Natural killer cell (primary cell): ENCODE data around the gene AGFG1. TPM values are rescaled to one million over a fixed set of nuclear protein-coding genes. Genes with fewer than 3 reads are reported as not detected.

ENCODE experiments used
- ATAC-seq, 3 donors: fragments of 150-1000 bp in 2 of 3; fragments of 200-7000 bp in 1 of 3; cut with Tn5 transposase; 1 replicate in 1 of 3; 2 replicates in 2 of 3; pipeline ENCODE4 v1.10.0; 2021; ENCODE audit warnings: mild to moderate bottlenecking in 2 of 3, moderate library complexity in 2 of 3
- DNase-seq, 2 donors: peaks; one replicate each; pipeline versions ENCODE4 v3.0.0 to v3.0.0-alpha.2; 2013 to 2021; ENCODE audit warnings: mixed read lengths in 1 of 2
- H3K27ac ChIP-seq: one replicate; pipeline ENCODE4 v1.5.1; 2013; ENCODE audit warnings: mild to moderate bottlenecking, low read length
- H3K27me3 ChIP-seq: one replicate; pipeline ENCODE4 v1.6.1; 2013; ENCODE audit warnings: low read length; ENCODE audit not compliant: control insufficient read depth, insufficient read depth
- H3K36me3 ChIP-seq: one replicate; pipeline ENCODE4 v1.6.1; 2013; ENCODE audit warnings: low read length; ENCODE audit not compliant: control insufficient read depth, insufficient read depth
- H3K4me1 ChIP-seq: one replicate; pipeline ENCODE4 v1.6.1; 2013; ENCODE audit warnings: low read length; ENCODE audit not compliant: control insufficient read depth, insufficient read depth
- H3K4me3 ChIP-seq: one replicate; pipeline ENCODE4 v1.5.1; 2013; ENCODE audit warnings: low read length
- H3K9me3 ChIP-seq: one replicate; pipeline ENCODE4 v1.6.1; 2013; ENCODE audit warnings: low read length; ENCODE audit not compliant: control insufficient read depth, insufficient read depth
- H3K27ac Mint-ChIP-seq, 2 donors: one replicate each; pipeline ENCODE4 v1.8.0; 2022; ENCODE audit warnings: mild to moderate bottlenecking in 2 of 2, mixed read lengths in 2 of 2, moderate library complexity in 1 of 2
- H3K27me3 Mint-ChIP-seq, 2 donors: one replicate each; pipeline ENCODE4 v1.8.0; 2022; ENCODE audit warnings: low read depth in 2 of 2, mixed read lengths in 2 of 2
- H3K36me3 Mint-ChIP-seq: one replicate; pipeline ENCODE4 v1.8.0; 2022; ENCODE audit warnings: mixed read lengths
- H3K4me1 Mint-ChIP-seq, 2 donors: one replicate each; pipeline ENCODE4 v1.8.0; 2022; ENCODE audit warnings: mixed read lengths in 2 of 2
- H3K4me3 Mint-ChIP-seq: one replicate; pipeline ENCODE4 v1.8.0; 2022; ENCODE audit warnings: mild to moderate bottlenecking, moderate library complexity, mixed read lengths
- H3K9me3 Mint-ChIP-seq, 2 donors: one replicate each; pipeline ENCODE4 v1.8.0; 2022; ENCODE audit warnings: mixed read lengths in 2 of 2
- CTCF ChIP-seq: fragments of 200-600 bp; IDR thresholded peaks from one replicate; pipeline ENCODE4 v1.8.0; 2022; ENCODE audit warnings: antibody characterized with exemption
- WGBS: methylation state at CpG from one replicate; pipeline ENCODE4 v1.1.7; 2013; ENCODE audit warnings: missing lambda C conversion rate; ENCODE audit not compliant: insufficient coverage; 5-methylcytosine and 5-hydroxymethylcytosine counted together
- intact Hi-C: fragments of 100-400 bp; cut with micrococcal nuclease; formaldehyde crosslinking; loops from one replicate; pipeline ENCODE4 v1.14.2; 2022
- total RNA-seq, 4 donors: library from RNA; stranded (reverse); fragments of 120-200 nt in 1 of 4; gene quantifications; one replicate each; pipeline versions ENCODE4 v1.2.3 to v1.2.4, GENCODE V29; 2013 to 2022

AGFG1 gene
- total RNA-seq, 3 donors from 2014 or later (not counting 1 experiment from before 2014, with no cell fraction given): 65.0 to 71.6 (median 67.3) TPM

- H3K9me3 ChIP-seq: no peaks in the 10 kb centered on the region
- ATAC-seq: no peak
- no peak for TF ChIP-seq CTCF
- intact Hi-C loops: no loop called here
- no peak overlapping the region for H3K27ac ChIP-seq
- H3K27ac Mint-ChIP-seq: no peak overlapping the region
- no peak overlapping the region for H3K4me3 ChIP-seq
- 85% methylated on average over 1 of the region's 2 CpGs for WGBS
- H3K4me1 Mint-ChIP-seq: no peaks in the 10 kb centered on the region
- peaks cover 2% of the 10 kb centered on the region in 2 donors for H3K9me3 Mint-ChIP-seq
- peaks cover 2% of the 10 kb centered on the region for H3K27me3 ChIP-seq
- peaks cover 23 to 52% of the 10 kb centered on the region in 2 donors for H3K27me3 Mint-ChIP-seq
- DNase-seq: no peak
- H3K4me3 Mint-ChIP-seq: no peak overlapping the region
- H3K36me3 ChIP-seq: no peaks in the 10 kb centered on the region
- H3K36me3 Mint-ChIP-seq: peaks cover 5% of the 10 kb centered on the region
- no peaks in the 10 kb centered on the region for H3K4me1 ChIP-seq
Observed at GRCh38 chr2:227576812-227577211, 104.9 kb downstream of the AGFG1 start.

- H3K9me3 Mint-ChIP-seq: peaks cover 2 to 5% of the 10 kb centered on the region in 2 donors
- Histone ChIP-seq H3K4me3 (no peak overlapping the region), H3K27ac (no peak overlapping the region), H3K9me3 (peaks cover 6% of the 10 kb centered on the region), H3K36me3 (no peaks in the 10 kb centered on the region), H3K27me3 (peaks cover 2% of the 10 kb centered on the region), H3K4me1 (no peaks in the 10 kb centered on the region)
- no peak for ATAC-seq
- H3K36me3 Mint-ChIP-seq: peaks cover 10% of the 10 kb centered on the region
- no peak overlapping the region for H3K4me3 Mint-ChIP-seq
- WGBS: 44% methylated on average over 1 of the region's 2 CpGs
- no peak for TF ChIP-seq CTCF
- no peak for DNase-seq
- H3K27ac Mint-ChIP-seq: no peak overlapping the region
- intact Hi-C loops: no loop called here
- peaks cover 25 to 52% of the 10 kb centered on the region in 2 donors for H3K27me3 Mint-ChIP-seq
- H3K4me1 Mint-ChIP-seq: no peaks in the 10 kb centered on the region
Observed at GRCh38 chr2:227577555-227577954, 105.6 kb downstream of the AGFG1 start.

- Mint-ChIP-seq H3K4me3 (no peak overlapping the region), H3K36me3 (peaks cover 15% of the 10 kb centered on the region), H3K4me1 (no peaks in the 10 kb centered on the region), H3K9me3 (peaks cover 2 to 8% of the 10 kb centered on the region in 2 donors), H3K27ac (no peak overlapping the region), H3K27me3 (peaks cover 24 to 52% of the 10 kb centered on the region in 2 donors)
- WGBS: 90% methylated on average over 2 of the region's 2 CpGs
- intact Hi-C loops: no loop called here
- Histone ChIP-seq H3K4me3 (no peak overlapping the region), H3K27me3 (peaks cover 2% of the 10 kb centered on the region), H3K9me3 (peaks cover 17% of the 10 kb centered on the region), H3K36me3 (no peaks in the 10 kb centered on the region), H3K4me1 (no peaks in the 10 kb centered on the region), H3K27ac (no peak overlapping the region)
- DNase-seq (no peak), ATAC-seq (no peak)
- no peak for TF ChIP-seq CTCF
Observed at GRCh38 chr2:227578642-227579041, 106.7 kb downstream of the AGFG1 start.

GRCh38 chr2:227579791-227580190, 107.8 kb downstream of the AGFG1 start:
- H3K9me3 Mint-ChIP-seq: peaks cover 2 to 8% of the 10 kb centered on the region in 2 donors
- WGBS: no CpG with 5 or more reads among the region's 1 CpG
- H3K36me3 Mint-ChIP-seq: peaks cover 15% of the 10 kb centered on the region
- no peaks in the 10 kb centered on the region for H3K4me1 Mint-ChIP-seq
- ATAC-seq: peak in 1 of 3 donors; percentile 30
- Histone ChIP-seq H3K36me3 (no peaks in the 10 kb centered on the region), H3K4me1 (no peaks in the 10 kb centered on the region), H3K4me3 (no peak overlapping the region), H3K9me3 (peaks cover 20% of the 10 kb centered on the region), H3K27ac (no peak overlapping the region), H3K27me3 (peaks cover 2% of the 10 kb centered on the region)
- peaks cover 24 to 52% of the 10 kb centered on the region in 2 donors for H3K27me3 Mint-ChIP-seq
- H3K27ac Mint-ChIP-seq: no peak overlapping the region
- no peak overlapping the region for H3K4me3 Mint-ChIP-seq
- intact Hi-C loops: no loop called here
- no peak for DNase-seq
- TF ChIP-seq CTCF: no peak
